ENCODE measurements around the gene TMEM131L.

TMEM131L gene

GRCh38 chr4:153474251-153474650, 8.1 kb downstream of the TMEM131L start:
- DNase-seq (ENCODE audit: low spot score in 2 of 2): no peak
- in situ Hi-C loops (cut with MboI; ENCODE audit: low sequenced_read_pairs): no loop called here
- Histone ChIP-seq H3K4me3 (no peak overlapping the region), H3K27me3 (ENCODE audit: low read depth) (no peaks in the 10 kb centered on the region), H3K9me3 (no peaks in the 10 kb centered on the region), H3K4me1 (peaks cover 8% of the 10 kb centered on the region; the same call in 1 of the 2 replicates), H3K36me3 (replicated peaks) (peaks cover 14% of the 10 kb centered on the region)

GRCh38 chr4:153476829-153477574, 10.8 kb downstream of the TMEM131L start:
- DNase-seq (ENCODE audit: low spot score in 2 of 2): no peak
- Histone ChIP-seq H3K9me3 (no peaks in the 10 kb centered on the region), H3K36me3 (replicated peaks) (peaks cover 14% of the 10 kb centered on the region), H3K4me3 (no peak overlapping the region), H3K27me3 (ENCODE audit: low read depth) (no peaks in the 10 kb centered on the region), H3K4me1 (peaks cover 13% of the 10 kb centered on the region)
- in situ Hi-C loops (cut with MboI; ENCODE audit: low sequenced_read_pairs): no loop called here

GRCh38 chr4:153479101-153479500, 12.9 kb downstream of the TMEM131L start:
- Histone ChIP-seq H3K4me1 (peaks cover 13% of the 10 kb centered on the region), H3K36me3 (replicated peaks) (peaks cover 11% of the 10 kb centered on the region), H3K4me3 (no peak overlapping the region), H3K9me3 (no peaks in the 10 kb centered on the region), H3K27me3 (ENCODE audit: low read depth) (no peaks in the 10 kb centered on the region)
- no peak for DNase-seq (ENCODE audit: low spot score in 2 of 2)
- in situ Hi-C loops (cut with MboI; ENCODE audit: low sequenced_read_pairs): no loop called here

GRCh38 chr4:153480704-153481103, 14.5 kb downstream of the TMEM131L start:
- H3K27me3 ChIP-seq (ENCODE audit: low read depth): no peaks in the 10 kb centered on the region
- in situ Hi-C loops (cut with MboI; ENCODE audit: low sequenced_read_pairs): no loop called here
- peaks cover 21% of the 10 kb centered on the region for H3K4me1 ChIP-seq
- no peaks in the 10 kb centered on the region for H3K9me3 ChIP-seq
- H3K36me3 ChIP-seq (replicated peaks): no peaks in the 10 kb centered on the region; the same call in 1 of the 2 replicates
- no peak for DNase-seq (ENCODE audit: low spot score in 2 of 2)
- H3K4me3 ChIP-seq: no peak overlapping the region

- H3K27me3 ChIP-seq (ENCODE audit: low read depth): no peaks in the 10 kb centered on the region
- H3K4me1 ChIP-seq: peaks cover 27% of the 10 kb centered on the region
- no peaks in the 10 kb centered on the region for H3K9me3 ChIP-seq
- DNase-seq (ENCODE audit: low spot score in 2 of 2): no peak
- in situ Hi-C loops (cut with MboI; ENCODE audit: low sequenced_read_pairs): no loop called here
- H3K4me3 ChIP-seq: no peak overlapping the region
- no peaks in the 10 kb centered on the region; the same call in 1 of the 2 replicates for H3K36me3 ChIP-seq (replicated peaks)
Measured at GRCh38 chr4:153481478-153481877, 15.3 kb downstream of the TMEM131L start.

- no peak overlapping the region for H3K4me3 ChIP-seq
- H3K27me3 ChIP-seq (ENCODE audit: low read depth): no peaks in the 10 kb centered on the region
- no peaks in the 10 kb centered on the region for H3K9me3 ChIP-seq
- H3K36me3 ChIP-seq (replicated peaks): no peaks in the 10 kb centered on the region; the same call in 1 of the 2 replicates
- peaks cover 33% of the 10 kb centered on the region for H3K4me1 ChIP-seq
- in situ Hi-C loops (cut with MboI; ENCODE audit: low sequenced_read_pairs): no loop called here
- no peak for DNase-seq (ENCODE audit: low spot score in 2 of 2)
Measured at GRCh38 chr4:153483432-153484418, 17.6 kb downstream of the TMEM131L start.

GRCh38 chr4:153485359-153485758, 19.2 kb downstream of the TMEM131L start:
- H3K36me3 ChIP-seq (replicated peaks): no peaks in the 10 kb centered on the region
- no peak for DNase-seq (ENCODE audit: low spot score in 2 of 2)
- no peaks in the 10 kb centered on the region for H3K27me3 ChIP-seq (ENCODE audit: low read depth)
- in situ Hi-C loops (cut with MboI; ENCODE audit: low sequenced_read_pairs): no loop called here
- peaks cover 31% of the 10 kb centered on the region for H3K4me1 ChIP-seq
- H3K9me3 ChIP-seq: no peaks in the 10 kb centered on the region
- H3K4me3 ChIP-seq: no peak overlapping the region

- H3K9me3 ChIP-seq: no peaks in the 10 kb centered on the region
- no peaks in the 10 kb centered on the region for H3K36me3 ChIP-seq (replicated peaks)
- no peaks in the 10 kb centered on the region for H3K27me3 ChIP-seq (ENCODE audit: low read depth)
- DNase-seq (ENCODE audit: low spot score in 2 of 2): no peak
- in situ Hi-C loops (cut with MboI; ENCODE audit: low sequenced_read_pairs): no loop called here
- peaks cover 36% of the 10 kb centered on the region for H3K4me1 ChIP-seq
- no peak overlapping the region for H3K4me3 ChIP-seq
Measured at GRCh38 chr4:153485860-153486259, 19.7 kb downstream of the TMEM131L start.

GRCh38 chr4:153486281-153487151, 20.4 kb downstream of the TMEM131L start:
- Histone ChIP-seq H3K27me3 (ENCODE audit: low read depth) (no peaks in the 10 kb centered on the region), H3K4me1 (peaks cover 42% of the 10 kb centered on the region), H3K9me3 (no peaks in the 10 kb centered on the region), H3K36me3 (replicated peaks) (no peaks in the 10 kb centered on the region), H3K4me3 (no peak overlapping the region)
- in situ Hi-C loops (cut with MboI; ENCODE audit: low sequenced_read_pairs): no loop called here
- DNase-seq (ENCODE audit: low spot score in 2 of 2): peak; percentile 65 to 94

GRCh38 chr4:153488006-153488891, 22.1 kb downstream of the TMEM131L start:
- Histone ChIP-seq H3K4me1 (peaks cover 42% of the 10 kb centered on the region), H3K9me3 (no peaks in the 10 kb centered on the region), H3K36me3 (replicated peaks) (no peaks in the 10 kb centered on the region), H3K4me3 (no peak overlapping the region), H3K27me3 (ENCODE audit: low read depth) (no peaks in the 10 kb centered on the region)
- in situ Hi-C loops (cut with MboI; ENCODE audit: low sequenced_read_pairs): no loop called here
- no peak for DNase-seq (ENCODE audit: low spot score in 2 of 2)

- no peak for DNase-seq (ENCODE audit: low spot score in 2 of 2)
- no peak overlapping the region for H3K4me3 ChIP-seq
- H3K36me3 ChIP-seq (replicated peaks): no peaks in the 10 kb centered on the region
- H3K9me3 ChIP-seq: no peaks in the 10 kb centered on the region
- H3K27me3 ChIP-seq (ENCODE audit: low read depth): no peaks in the 10 kb centered on the region
- in situ Hi-C loops (cut with MboI; ENCODE audit: low sequenced_read_pairs): no loop called here
- peaks cover 59% of the 10 kb centered on the region for H3K4me1 ChIP-seq
Measured at GRCh38 chr4:153489856-153490558, 23.8 kb downstream of the TMEM131L start.

GRCh38 chr4:153490985-153491483, 24.9 kb downstream of the TMEM131L start:
- Histone ChIP-seq H3K4me3 (no peak overlapping the region), H3K4me1 (peaks cover 48% of the 10 kb centered on the region), H3K27me3 (ENCODE audit: low read depth) (no peaks in the 10 kb centered on the region), H3K36me3 (replicated peaks) (no peaks in the 10 kb centered on the region), H3K9me3 (no peaks in the 10 kb centered on the region)
- no peak for DNase-seq (ENCODE audit: low spot score in 2 of 2)
- in situ Hi-C loops (cut with MboI; ENCODE audit: low sequenced_read_pairs): no loop called here

Measured in HAP-1 (cell line).